ENCODE measurements around the gene ADGRD1.

ADGRD1 gene

GRCh38 chr12:130982565-130983225, 29.0 kb downstream of the ADGRD1 start:
- TF ChIP-seq ZNF565 (CRISPR knock-in tag; conservative IDR thresholded peaks at IDR 0.05; ENCODE audit: low read depth) (no peak), ZNF8 (CRISPR knock-in tag; IDR thresholded peaks at IDR 0.05) (no peak), PATZ1 (CRISPR knock-in tag; IDR thresholded peaks at IDR 0.05; ENCODE audit: borderline replicate concordance) (no peak), OSR1 (CRISPR knock-in tag; IDR thresholded peaks at IDR 0.05) (no peak), CSRNP3 (CRISPR knock-in tag; IDR thresholded peaks at IDR 0.05) (no peak), ZFP30 (CRISPR knock-in tag; IDR thresholded peaks at IDR 0.05) (no peak), ISL1 (CRISPR knock-in tag; IDR thresholded peaks at IDR 0.05) (no peak), PPARA (CRISPR knock-in tag; IDR thresholded peaks at IDR 0.05; ENCODE audit: borderline replicate concordance) (no peak), CREB5 (CRISPR knock-in tag; IDR thresholded peaks at IDR 0.05; ENCODE audit: low read depth) (no peak), RARB (CRISPR knock-in tag; IDR thresholded peaks at IDR 0.05) (no peak), ESRRG (CRISPR knock-in tag; IDR thresholded peaks at IDR 0.05) (no peak), TSHZ2 (CRISPR knock-in tag; IDR thresholded peaks at IDR 0.05) (no peak), SNAI2 (CRISPR knock-in tag; IDR thresholded peaks at IDR 0.05) (no peak), CSDC2 (CRISPR knock-in tag; IDR thresholded peaks at IDR 0.05) (no peak), ARNTL (CRISPR knock-in tag; IDR thresholded peaks at IDR 0.05; ENCODE audit: borderline replicate concordance, low read depth) (no peak), ZFP3 (CRISPR knock-in tag; IDR thresholded peaks at IDR 0.05) (no peak), GLIS3 (CRISPR knock-in tag; IDR thresholded peaks at IDR 0.05) (no peak), TOX (CRISPR knock-in tag; IDR thresholded peaks at IDR 0.05; ENCODE audit: borderline replicate concordance) (no peak), ZC3H10 (CRISPR knock-in tag; IDR thresholded peaks at IDR 0.05) (no peak), ZNF70 (CRISPR knock-in tag; IDR thresholded peaks at IDR 0.05) (no peak)
- no peak for ATAC-seq

GRCh38 chr12:130983328-130984017, 29.8 kb downstream of the ADGRD1 start:
- TF ChIP-seq ZC3H10 (CRISPR knock-in tag; IDR thresholded peaks at IDR 0.05), result no peak
- TF ChIP-seq ZNF70 (CRISPR knock-in tag; IDR thresholded peaks at IDR 0.05), result no peak
- TF ChIP-seq POU6F1 (CRISPR knock-in tag; IDR thresholded peaks at IDR 0.05; ENCODE audit: borderline replicate concordance, low read depth), result no peak
- TF ChIP-seq TOX (CRISPR knock-in tag; IDR thresholded peaks at IDR 0.05; ENCODE audit: borderline replicate concordance), result no peak
- no peak for TF ChIP-seq CREB5 (CRISPR knock-in tag; IDR thresholded peaks at IDR 0.05; ENCODE audit: low read depth)
- TF ChIP-seq SNAI2 (CRISPR knock-in tag; IDR thresholded peaks at IDR 0.05), result no peak
- TF ChIP-seq GLIS3 (CRISPR knock-in tag; IDR thresholded peaks at IDR 0.05), result no peak
- no peak for TF ChIP-seq ZNF8 (CRISPR knock-in tag; IDR thresholded peaks at IDR 0.05)
- no peak for TF ChIP-seq TCF4 (CRISPR knock-in tag; IDR thresholded peaks at IDR 0.05; ENCODE audit: borderline replicate concordance)
- no peak for TF ChIP-seq OSR1 (CRISPR knock-in tag; IDR thresholded peaks at IDR 0.05)
- no peak for TF ChIP-seq CSDC2 (CRISPR knock-in tag; IDR thresholded peaks at IDR 0.05)
- TF ChIP-seq RARB (CRISPR knock-in tag; IDR thresholded peaks at IDR 0.05), result no peak
- no peak for TF ChIP-seq ZFP3 (CRISPR knock-in tag; IDR thresholded peaks at IDR 0.05)
- no peak for TF ChIP-seq CSRNP3 (CRISPR knock-in tag; IDR thresholded peaks at IDR 0.05)
- no peak for TF ChIP-seq PATZ1 (CRISPR knock-in tag; IDR thresholded peaks at IDR 0.05; ENCODE audit: borderline replicate concordance)
- ATAC-seq, result no peak
